Left renal cortex interstitium (tissue), 4 donors: ENCODE data around the gene CXCL1. TPM values are rescaled to one million over a fixed set of nuclear protein-coding genes. Genes with fewer than 3 reads are reported as not detected.

Experiments
- DNase-seq, 4 donors: peaks; one replicate each; pipeline ENCODE4 v3.0.0-alpha.2; 2013; ENCODE audit warnings: low read depth in 4 of 4, low spot score in 2 of 4, missing footprints in 1 of 4
- polyA plus RNA-seq, 4 donors: library from polyadenylated mRNA; unstranded; fragments of 120-200 nt; gene quantifications; one replicate each; pipeline ENCODE4 v1.2.1, GENCODE V29; 2013; ENCODE audit not compliant: insufficient read length in 4 of 4

The CXCL1 gene
- polyA plus RNA-seq: under 1 TPM; 0.25 to 0.65 (median 0.36) TPM

DNA sequence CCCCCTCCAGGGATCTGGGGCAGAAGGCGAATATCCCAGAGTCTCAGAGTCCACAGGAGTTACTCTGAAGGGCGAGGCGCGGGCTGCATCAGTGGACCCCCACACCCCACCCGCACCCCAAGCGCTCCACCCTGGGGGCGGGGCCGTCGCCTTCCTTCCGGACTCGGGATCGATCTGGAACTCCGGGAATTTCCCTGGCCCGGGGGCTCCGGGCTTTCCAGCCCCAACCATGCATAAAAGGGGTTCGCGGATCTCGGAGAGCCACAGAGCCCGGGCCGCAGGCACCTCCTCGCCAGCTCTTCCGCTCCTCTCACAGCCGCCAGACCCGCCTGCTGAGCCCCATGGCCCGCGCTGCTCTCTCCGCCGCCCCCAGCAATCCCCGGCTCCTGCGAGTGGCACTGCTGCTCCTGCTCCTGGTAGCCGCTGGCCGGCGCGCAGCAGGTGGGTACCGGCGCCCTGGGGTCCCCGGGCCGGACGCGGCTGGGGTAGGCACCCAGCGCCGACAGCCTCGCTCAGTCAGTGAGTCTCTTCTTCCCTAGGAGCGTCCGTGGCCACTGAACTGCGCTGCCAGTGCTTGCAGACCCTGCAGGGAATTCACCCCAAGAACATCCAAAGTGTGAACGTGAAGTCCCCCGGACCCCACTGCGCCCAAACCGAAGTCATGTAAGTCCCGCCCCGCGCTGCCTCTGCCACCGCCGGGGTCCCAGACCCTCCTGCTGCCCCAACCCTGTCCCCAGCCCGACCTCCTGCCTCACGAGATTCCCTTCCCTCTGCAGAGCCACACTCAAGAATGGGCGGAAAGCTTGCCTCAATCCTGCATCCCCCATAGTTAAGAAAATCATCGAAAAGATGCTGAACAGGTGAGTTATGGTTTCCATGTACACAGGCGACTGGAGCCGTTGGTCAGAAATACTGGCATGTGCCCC lies at the start of gene CXCL1:
Gene CXCL1 (plus strand): TSS at position 264 of the 926 bp plus-strand sequence. CDS start 78 bp downstream, at position 342.
- DNase-seq: no peak

GRCh38 chr4:73821325-73821724 lies 47.9 kb upstream of the CXCL1 start:
- DNase-seq: no peak

DNA sequence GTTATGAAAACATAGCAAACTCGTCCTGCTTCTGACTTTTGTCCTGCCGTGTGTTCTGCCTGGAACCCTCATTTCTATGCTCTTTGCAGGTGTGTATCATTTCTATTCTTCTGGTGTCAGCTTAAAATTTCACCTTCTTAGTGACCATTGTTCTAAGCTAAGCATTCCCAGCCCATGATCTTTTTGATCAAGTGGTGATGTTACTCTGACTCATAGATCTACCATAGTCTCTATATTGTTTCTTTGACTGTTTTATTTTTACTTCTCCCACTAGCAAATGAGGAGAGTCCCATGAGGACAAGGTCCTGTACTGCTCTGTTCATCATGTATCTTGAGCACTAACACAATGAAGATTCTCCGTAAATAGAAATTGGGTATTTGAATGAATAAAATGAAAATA lies 46.8 kb upstream of the CXCL1 start:
- no peak for DNase-seq

GRCh38 chr4:73822812-73823504 lies 46.2 kb upstream of the CXCL1 start:
- DNase-seq: no peak

GRCh38 chr4:73823760-73824159 lies 45.4 kb upstream of the CXCL1 start:
- no peak for DNase-seq

DNA sequence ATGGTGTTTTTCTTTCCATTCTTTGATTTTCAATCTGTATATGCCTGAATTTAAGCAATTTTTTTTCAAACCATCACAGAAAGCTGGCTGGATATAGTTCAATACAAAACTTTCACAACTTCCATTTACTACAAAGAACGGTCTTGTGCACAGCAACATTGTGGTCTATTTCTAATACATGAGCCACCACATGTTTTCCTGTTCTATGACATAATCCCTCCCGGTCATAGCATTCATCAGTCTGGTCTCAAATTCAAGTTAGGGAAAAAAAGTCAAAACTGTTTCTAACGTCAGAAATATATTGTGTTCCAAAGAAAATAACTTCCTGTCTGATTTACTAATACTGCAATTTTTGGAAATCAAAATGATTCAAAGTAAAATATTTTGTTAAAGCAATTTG lies 40.2 kb upstream of the CXCL1 start:
- DNase-seq: no peak

DNA sequence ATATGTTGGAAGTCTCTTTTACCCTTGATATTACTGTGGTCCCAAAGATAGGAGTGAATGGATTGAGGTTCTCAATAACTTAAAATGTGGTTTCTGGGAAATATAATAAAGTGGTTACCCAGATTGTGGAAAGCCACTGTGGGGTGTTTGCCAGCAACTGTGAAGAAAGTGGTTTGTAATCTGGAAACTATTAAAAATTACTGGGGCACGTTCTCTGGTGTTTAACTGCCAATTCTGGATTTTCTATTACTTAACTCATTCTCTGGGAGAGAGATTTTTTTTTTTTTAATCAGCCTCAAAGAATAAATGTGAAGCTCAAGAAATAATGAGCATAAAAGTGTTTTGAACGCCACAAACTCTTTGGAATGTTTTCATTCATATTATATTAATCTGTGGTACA lies 37.6 kb upstream of the CXCL1 start:
- DNase-seq: no peak

- no peak for DNase-seq
Observed at GRCh38 chr4:73832651-73833237, 36.4 kb upstream of the CXCL1 start.

- no peak for DNase-seq
Observed at GRCh38 chr4:73836373-73837279, 32.6 kb upstream of the CXCL1 start, which contains the start of gene CXCL6. TSS of gene CXCL6 (plus strand) at chr4:73836678. CDS start at chr4:73836751, 73 bp downstream.

- DNase-seq: no peak
Observed at GRCh38 chr4:73839071-73839470, 30.1 kb upstream of the CXCL1 start.

DNA sequence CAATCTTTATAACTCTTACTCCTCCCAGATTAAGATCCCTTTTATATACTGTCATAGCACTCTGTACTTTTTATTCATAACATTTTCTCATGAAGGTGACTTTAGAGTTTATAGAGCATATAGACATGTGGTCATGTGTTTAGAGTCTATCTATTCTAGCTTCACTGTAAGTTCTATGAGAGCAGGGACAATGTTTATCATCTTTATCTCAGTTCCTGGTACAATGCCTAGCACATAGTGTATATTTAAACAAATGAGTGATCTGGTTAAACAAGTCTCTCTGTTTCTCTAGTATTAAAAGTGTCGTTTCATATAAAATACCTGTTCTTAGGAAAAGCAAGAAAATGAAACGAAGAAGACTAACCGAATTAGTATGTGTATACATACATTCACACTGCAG lies 29.5 kb upstream of the CXCL1 start:
- no peak for DNase-seq

DNA sequence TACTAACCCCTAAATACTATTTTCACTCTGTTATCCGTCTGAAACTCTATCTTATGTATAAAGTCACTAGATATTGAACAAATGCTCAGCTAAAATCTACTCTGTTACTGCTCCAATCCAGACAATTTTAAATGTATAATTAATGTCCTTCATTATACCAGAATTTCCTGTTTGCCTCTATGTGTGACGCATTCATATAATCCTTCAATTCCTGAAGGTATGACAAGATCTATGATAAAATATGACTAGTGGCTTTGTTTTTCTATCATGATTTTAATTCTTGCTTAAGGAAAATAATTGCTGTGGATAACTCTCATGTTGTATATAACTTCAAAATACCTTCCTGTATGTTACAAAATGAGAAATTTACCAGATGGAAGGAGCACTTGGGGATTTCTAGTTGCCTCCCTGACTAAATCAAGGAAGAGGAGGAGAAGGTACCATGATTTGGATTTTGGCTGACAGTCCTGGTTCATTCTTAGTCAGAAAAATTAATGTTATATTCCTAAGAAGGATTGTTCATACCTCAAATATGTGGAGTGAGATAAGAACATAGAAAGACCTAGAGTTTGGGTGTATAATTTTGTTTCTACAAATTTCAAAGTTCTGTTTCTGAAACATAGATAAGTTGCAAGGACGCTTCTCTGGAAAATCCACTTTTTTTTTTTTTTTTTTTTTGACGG lies 27.8 kb upstream of the CXCL1 start:
- DNase-seq: no peak

DNA sequence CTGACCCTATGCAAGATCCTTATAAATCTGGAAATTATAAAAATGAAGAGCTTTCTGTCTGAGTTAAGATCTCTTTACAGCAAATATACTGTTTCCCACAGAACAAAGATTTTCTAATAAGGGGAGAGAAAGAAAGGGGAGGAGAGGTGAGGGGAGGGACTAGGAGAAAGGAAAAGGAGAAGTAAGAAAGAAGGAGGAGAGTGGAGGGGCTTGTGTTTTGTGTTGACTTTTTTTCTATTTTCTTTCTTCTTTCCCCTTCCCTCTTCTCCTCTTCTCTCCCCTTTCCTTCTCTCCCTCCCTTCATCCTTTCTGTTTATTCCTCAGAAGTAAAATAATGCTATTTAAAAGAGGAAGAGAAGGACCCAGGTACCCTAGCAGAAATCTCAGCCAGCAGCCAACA lies 26.5 kb upstream of the CXCL1 start:
- DNase-seq: no peak

GRCh38 chr4:73843369-73843768 lies 25.8 kb upstream of the CXCL1 start:
- no peak for DNase-seq

DNA sequence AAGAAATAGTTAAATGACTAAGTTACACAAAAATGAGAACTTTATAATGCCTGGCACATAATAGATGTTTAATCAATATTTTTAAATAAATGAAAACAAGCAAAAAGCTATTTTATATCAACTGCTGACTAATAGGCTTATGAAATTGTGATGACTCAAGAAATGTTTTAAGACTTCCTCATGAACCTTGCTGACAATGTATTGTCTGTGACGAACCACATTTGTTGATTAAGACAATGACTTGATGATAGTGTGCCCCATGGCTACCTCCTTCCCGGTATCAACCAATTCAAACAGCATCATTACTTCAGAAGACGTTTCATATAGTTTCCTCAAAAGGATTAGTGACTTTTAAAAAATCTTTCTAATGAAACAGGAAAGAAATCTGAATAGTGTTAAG lies 24.8 kb upstream of the CXCL1 start:
- no peak for DNase-seq

DNA sequence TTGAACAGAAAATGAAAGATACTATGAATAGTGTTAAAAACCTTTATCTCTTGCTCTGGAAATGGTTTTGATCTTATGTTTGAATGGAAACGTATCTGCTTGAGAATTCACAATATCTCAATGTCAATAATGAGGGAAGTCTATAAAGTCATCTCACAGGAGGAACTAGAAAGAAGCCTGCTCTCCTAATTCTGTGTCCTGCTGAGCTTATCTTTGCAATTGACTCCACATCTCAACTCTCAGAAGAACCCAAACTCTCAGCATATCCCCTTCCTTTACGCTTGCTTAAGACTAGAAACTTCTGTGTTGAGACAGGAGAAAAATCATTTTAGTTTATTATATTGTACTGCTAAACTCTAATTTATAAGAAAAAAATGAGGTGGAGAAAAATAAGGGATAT lies 24.4 kb upstream of the CXCL1 start:
- no peak for DNase-seq

- DNase-seq: no peak
Observed at GRCh38 chr4:73847526-73848182, 21.5 kb upstream of the CXCL1 start.

GRCh38 chr4:73848183-73848777 lies 20.9 kb upstream of the CXCL1 start:
- DNase-seq: no peak
